Heart left ventricle (tissue), 13 donors: Measurements from ENCODE around the gene CPXM2.

Source experiments
- CTCF ChIP-seq, 12 donors: fragments of 200-600 bp; sonication (generic) in 4 of 12; IDR thresholded peaks; one replicate each; pipeline versions ENCODE4 v1.5.0 to v1.8.0; 2018 to 2022; ENCODE audit warnings: antibody characterized with exemption in 12 of 12, mild to moderate bottlenecking in 5 of 12
- POLR2A ChIP-seq, 2 donors: fragments of 450-650 bp; IDR thresholded peaks; one replicate each; pipeline ENCODE4 v1.6.1; 2017; ENCODE audit warnings: antibody characterized with exemption in 2 of 2, mild to moderate bottlenecking in 2 of 2, moderate library complexity in 2 of 2
- donor health status: ischemic (EF 13 %, LVEDD 7.1; RV severe dilation, severe dysfunction).
- donor health status: DM: no; HTN: yes; CAD: no.
- donor health status: DM: no; HTN: no; CAD: no.
- donor health status: ischemic (EF 25% LVEDD 6.9; RV normal size, moderate dysfunction).
- donor health status: ischemic (EF 25% LVEDD 5.7; RV mildly dilated, moderate dysfunction).
- donor health status: ischemic (EF 35%, LVEDD 5.7; RV mildly dilated, moderate dysfunction).
- donor health status: nonischemic (EF 11% LVEDD 7.7; RV severe dilation, severe dysfunction).
- donor health status: DM: yes; HTN: yes; CAD: no.
- donor health status: PGD.
- donor health status: ischemic (EF 29% LVEDD 5.4; RV normal size, mild dysfunction).
- donor health status: nonischemic (EF 23%, LVEDD 6.1; RV moderate dilation, normal function).

- TF ChIP-seq CTCF (IDR thresholded peaks at IDR 0.05) = no peak
- TF ChIP-seq POLR2A (IDR thresholded peaks at IDR 0.05) = no peak
Observed at GRCh38 chr10:123808906-123809305, 82.7 kb downstream of the CPXM2 start.
